Ascending aorta (tissue), 2 donors: ENCODE measurements around the gene GNPTG. TPM values are rescaled to one million over a fixed set of nuclear protein-coding genes. Genes with fewer than 3 reads are reported as not detected.

Source experiments
- DNase-seq, 2 donors: peaks; one replicate each; pipeline ENCODE4 v3.0.0-alpha.2; 2019; ENCODE audit warnings: low spot score in 2 of 2
- H3K27ac ChIP-seq, 2 donors: fragments of 200-600 bp; sonication (generic); one replicate each; pipeline ENCODE4 v1.5.1; 2016 to 2017; ENCODE audit warnings: mild to moderate bottlenecking in 1 of 2
- H3K27me3 ChIP-seq: fragments of 200-600 bp; sonication (generic); one replicate; pipeline ENCODE4 v1.5.1; 2017
- H3K36me3 ChIP-seq, 2 donors: fragments of 200-600 bp; sonication (generic); one replicate each; pipeline ENCODE4 v1.5.1; 2016
- H3K4me1 ChIP-seq, 2 donors: fragments of 200-600 bp; sonication (generic); one replicate each; pipeline ENCODE4 v1.5.1; 2016 to 2017; ENCODE audit warnings: mild to moderate bottlenecking in 1 of 2
- H3K4me3 ChIP-seq, 2 donors: fragments of 200-600 bp; sonication (generic); one replicate each; pipeline ENCODE4 v1.5.1; 2016 to 2017; ENCODE audit warnings: mild to moderate bottlenecking in 1 of 2
- H3K9me3 ChIP-seq, 2 donors: fragments of 200-600 bp; sonication (generic); one replicate each; pipeline ENCODE4 v1.5.1; 2016
- intact Hi-C: fragments of 100-400 bp; cut with DNase I; formaldehyde crosslinking; loops from one replicate; pipeline ENCODE4 v1.15.1; 2023
- total RNA-seq: library from RNA; depleted of rRNA; stranded (reverse); fragments of >200 nt; gene quantifications from one replicate; pipeline ENCODE4 v1.1.0, GENCODE V29; 2016
- TF ChIP-seq, protein P1 (sequence below), 3 experiments: fragments of 200-600 bp in 2 of 3; fragments of 450-650 bp in 1 of 3; sonication (generic) in 2 of 3; IDR thresholded peaks; one replicate each; pipeline ENCODE4 v1.5.1; 2016 to 2019; ENCODE audit warnings: antibody characterized with exemption in 3 of 3, mild to moderate bottlenecking in 1 of 3, moderate library complexity in 1 of 3

The GNPTG gene
- total RNA-seq, 1 donor from 2014 or later: 86.6 TPM

DNA sequence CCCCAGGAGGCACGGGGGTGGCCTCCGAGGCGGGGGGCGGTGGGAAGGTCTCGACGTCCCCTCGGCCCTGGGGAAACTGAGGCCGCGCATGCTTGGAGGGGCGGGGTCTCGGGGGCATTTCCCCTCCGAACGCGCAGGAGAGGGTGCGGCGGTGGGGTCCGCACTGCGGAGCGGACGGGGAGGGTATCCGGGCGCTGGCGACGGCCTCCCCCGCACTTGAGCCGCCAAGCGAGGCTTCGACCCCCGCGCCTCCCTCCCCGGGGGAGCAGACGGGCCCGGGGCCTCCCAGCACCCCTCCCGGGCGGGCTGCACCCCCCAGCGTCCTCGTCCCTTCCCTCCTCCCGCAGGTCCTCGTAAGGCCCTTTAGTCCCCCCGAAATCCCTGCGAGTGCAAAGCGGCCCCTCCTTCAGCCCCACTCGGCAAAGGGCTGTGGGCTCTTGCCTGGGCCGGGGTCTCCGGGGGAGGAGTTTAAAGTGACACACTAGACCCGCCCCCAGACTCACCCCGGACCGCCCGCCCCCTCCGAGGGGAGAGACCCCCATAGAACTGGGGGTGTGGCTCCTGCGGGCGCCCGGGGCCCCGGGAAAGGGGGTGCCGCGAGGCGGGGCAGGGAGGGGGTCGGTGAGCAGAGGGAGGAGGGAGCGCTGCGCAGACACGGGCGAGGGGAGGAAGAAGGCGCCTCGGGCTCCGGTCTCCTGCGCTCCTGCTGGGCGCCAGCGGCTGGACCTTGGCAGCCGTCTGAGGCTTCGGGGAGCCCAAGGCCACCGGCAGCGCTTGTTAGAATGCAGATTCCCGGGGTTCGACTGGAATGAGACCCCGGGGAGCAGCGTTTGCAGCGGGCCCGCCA, 17.7 kb upstream of the GNPTG start:
- TF ChIP-seq, protein P1, sequence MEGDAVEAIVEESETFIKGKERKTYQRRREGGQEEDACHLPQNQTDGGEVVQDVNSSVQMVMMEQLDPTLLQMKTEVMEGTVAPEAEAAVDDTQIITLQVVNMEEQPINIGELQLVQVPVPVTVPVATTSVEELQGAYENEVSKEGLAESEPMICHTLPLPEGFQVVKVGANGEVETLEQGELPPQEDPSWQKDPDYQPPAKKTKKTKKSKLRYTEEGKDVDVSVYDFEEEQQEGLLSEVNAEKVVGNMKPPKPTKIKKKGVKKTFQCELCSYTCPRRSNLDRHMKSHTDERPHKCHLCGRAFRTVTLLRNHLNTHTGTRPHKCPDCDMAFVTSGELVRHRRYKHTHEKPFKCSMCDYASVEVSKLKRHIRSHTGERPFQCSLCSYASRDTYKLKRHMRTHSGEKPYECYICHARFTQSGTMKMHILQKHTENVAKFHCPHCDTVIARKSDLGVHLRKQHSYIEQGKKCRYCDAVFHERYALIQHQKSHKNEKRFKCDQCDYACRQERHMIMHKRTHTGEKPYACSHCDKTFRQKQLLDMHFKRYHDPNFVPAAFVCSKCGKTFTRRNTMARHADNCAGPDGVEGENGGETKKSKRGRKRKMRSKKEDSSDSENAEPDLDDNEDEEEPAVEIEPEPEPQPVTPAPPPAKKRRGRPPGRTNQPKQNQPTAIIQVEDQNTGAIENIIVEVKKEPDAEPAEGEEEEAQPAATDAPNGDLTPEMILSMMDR (IDR thresholded peaks at IDR 0.05): no peak
- Histone ChIP-seq H3K4me3 (peak overlapping the region; percentile 36 to 55), H3K27me3 (peaks cover 29% of the 10 kb centered on the region), H3K4me1 (peaks cover 3 to 11% of the 10 kb centered on the region in 2 donors), H3K9me3 (peaks cover 0 to 4% of the 10 kb centered on the region in 2 donors), H3K36me3 (no peaks in the 10 kb centered on the region), H3K27ac (no peak overlapping the region)
- no peak for DNase-seq
- intact Hi-C loops: no loop called here

DNA sequence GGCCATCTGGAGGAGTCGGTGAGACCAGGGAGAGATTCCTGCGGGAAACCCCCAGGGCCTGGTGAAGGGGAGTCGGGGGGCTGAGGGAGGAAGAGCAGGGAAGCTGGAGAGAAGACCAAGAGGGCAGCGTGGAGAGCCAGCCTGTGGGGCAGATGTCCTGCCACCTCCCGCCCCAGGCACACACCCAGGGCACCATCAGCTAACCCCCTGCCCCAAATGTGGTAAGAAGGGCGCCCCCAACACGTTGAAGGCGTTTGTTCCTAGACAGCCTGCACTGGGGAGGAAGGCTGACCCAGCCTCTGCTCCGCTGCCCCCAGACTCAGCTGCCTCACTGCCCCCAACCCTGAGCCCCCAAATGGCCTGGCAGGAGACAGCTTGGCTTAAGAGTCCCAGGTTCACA, 17.0 kb upstream of the GNPTG start:
- no peak overlapping the region for H3K27ac ChIP-seq
- DNase-seq: no peak
- TF ChIP-seq, protein P1 (IDR thresholded peaks at IDR 0.05): no peak
- peaks cover 3 to 11% of the 10 kb centered on the region in 2 donors for H3K4me1 ChIP-seq
- no peak overlapping the region for H3K4me3 ChIP-seq
- H3K9me3 ChIP-seq: peaks cover 0 to 4% of the 10 kb centered on the region in 2 donors
- peaks cover 29% of the 10 kb centered on the region for H3K27me3 ChIP-seq
- intact Hi-C loops: no loop called here
- no peaks in the 10 kb centered on the region for H3K36me3 ChIP-seq

DNA sequence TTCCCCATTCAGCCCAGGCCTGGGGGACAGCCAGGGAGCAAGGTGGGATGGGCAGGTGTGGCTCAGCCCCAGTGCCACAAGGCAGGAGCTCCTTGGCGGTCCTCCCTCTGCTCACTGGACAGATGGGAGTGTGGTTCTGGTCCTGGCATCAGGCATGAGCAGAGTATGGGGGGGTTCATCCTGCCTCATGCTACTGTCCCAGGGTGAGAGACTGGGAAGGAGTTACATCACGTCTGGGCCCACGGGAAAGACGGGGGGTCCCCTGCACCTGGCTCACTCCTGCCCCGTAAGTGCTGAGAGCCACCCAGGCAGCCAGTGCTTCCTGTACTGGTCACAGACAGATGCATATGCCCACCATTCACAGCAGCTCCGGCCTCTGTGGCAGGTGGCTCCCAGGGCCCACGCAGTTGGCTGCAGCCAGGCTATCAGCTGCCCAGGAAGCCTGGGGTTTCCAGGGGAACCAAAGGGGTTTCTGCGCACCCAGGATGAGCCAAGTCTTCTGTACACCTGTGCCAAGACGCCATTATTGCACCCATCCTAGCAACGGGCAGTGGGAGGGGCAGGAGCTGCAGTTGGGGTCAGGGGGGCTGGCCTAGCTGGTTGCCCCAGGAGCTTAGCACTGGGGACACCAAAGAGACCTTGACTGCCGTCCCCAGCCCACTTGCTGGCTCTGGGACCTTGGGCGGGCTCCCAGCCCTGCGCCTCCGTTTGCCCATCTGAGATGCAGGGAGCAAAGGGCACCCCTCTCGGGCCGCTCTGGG, 16.3 kb upstream of the GNPTG start:
- Histone ChIP-seq H3K9me3 (peaks cover 0 to 2% of the 10 kb centered on the region in 2 donors), H3K27me3 (peaks cover 29% of the 10 kb centered on the region), H3K27ac (no peak overlapping the region), H3K4me3 (no peak overlapping the region), H3K36me3 (no peaks in the 10 kb centered on the region), H3K4me1 (peaks cover 3 to 11% of the 10 kb centered on the region in 2 donors)
- TF ChIP-seq, protein P1 (IDR thresholded peaks at IDR 0.05): no peak
- intact Hi-C loops: no loop called here
- no peak for DNase-seq

DNA sequence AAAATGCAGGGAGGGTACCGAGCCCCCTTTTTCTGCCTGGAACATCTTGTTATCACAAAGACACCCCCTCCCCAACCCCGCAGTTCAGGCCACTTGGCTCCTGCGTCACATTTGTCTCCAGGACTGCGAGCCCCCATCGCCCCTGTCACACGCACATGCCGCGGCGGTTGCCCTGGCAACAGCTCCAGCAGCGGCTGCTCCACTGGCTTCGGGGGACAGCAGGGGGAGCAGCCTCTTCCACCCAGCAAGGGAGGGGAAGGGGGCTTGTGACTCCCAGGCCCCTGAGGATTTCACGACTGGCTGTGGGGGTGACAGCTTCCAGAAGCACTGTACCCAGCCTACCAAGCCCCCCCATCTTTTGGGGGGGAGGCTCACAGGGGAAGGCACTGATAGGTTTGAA, 15.7 kb upstream of the GNPTG start:
- no peak for DNase-seq
- Histone ChIP-seq H3K27ac (no peak overlapping the region), H3K4me3 (no peak overlapping the region), H3K27me3 (peaks cover 29% of the 10 kb centered on the region), H3K9me3 (no peaks in the 10 kb centered on the region), H3K4me1 (peaks cover 3 to 11% of the 10 kb centered on the region in 2 donors), H3K36me3 (no peaks in the 10 kb centered on the region)
- intact Hi-C loops: no loop called here
- TF ChIP-seq, protein P1 (IDR thresholded peaks at IDR 0.05): no peak

DNA sequence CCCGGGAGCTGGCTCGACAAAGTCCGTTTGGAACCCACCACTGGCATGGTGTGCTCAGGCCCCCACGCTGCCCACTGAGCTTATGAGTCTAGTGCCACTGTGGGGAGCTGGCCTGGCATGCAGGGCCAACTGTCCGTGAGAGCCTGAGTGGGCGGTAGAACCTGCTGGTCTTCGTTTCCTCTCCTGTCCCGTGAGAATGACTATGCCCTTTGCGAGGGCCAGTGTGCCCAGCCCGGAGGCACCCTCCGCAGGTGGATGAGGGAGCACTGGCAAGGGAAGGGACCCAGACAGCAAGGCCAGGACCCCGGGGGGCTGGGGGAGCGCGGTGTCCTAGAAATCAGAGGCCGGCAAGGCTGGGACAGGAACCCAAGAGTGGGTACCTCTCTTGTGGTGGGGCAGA, 15.1 kb upstream of the GNPTG start:
- Histone ChIP-seq H3K27ac (no peak overlapping the region), H3K27me3 (peaks cover 29% of the 10 kb centered on the region), H3K36me3 (no peaks in the 10 kb centered on the region), H3K4me3 (no peak overlapping the region), H3K9me3 (no peaks in the 10 kb centered on the region), H3K4me1 (peaks cover 3 to 11% of the 10 kb centered on the region in 2 donors)
- no peak for DNase-seq
- TF ChIP-seq, protein P1 (IDR thresholded peaks at IDR 0.05): no peak
- intact Hi-C loops: no loop called here
